Measurements from ENCODE around the gene ATXN1L.

Gene ATXN1L

DNA sequence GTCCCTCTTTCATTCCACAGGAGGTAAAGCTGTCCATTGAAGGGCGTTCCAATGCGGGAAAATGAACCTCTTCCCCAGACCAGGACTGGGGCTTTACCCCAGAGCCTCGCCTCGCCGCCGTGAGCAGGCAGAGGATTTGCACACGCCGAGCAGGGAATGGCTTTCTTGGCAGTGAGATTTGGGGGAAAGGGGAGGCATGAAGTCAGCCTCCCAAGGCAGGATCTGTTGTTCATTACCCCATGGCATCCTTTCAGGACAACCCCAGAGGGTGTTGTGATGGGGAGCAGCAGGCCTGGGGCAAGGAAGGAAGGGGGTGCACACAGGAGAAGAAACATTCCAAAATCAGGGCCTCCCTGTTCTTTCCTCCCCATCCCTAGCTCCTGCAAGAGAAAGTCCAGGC lies 6.0 kb downstream of the ATXN1L start:
- peaks cover 4 to 9% (median 7%) of the 10 kb centered on the region in 4 experiments for H3K4me1 ChIP-seq (ENCODE audit: control extremely low read depth in 1 of 4, control insufficient read depth in 4 of 4, insufficient read depth in 4 of 4, low read length in 3 of 4)
- H3K4me3 ChIP-seq (ENCODE audit: control insufficient read depth in 1 of 7, extremely low read depth in 1 of 7, insufficient read depth in 4 of 7, low read depth in 2 of 7, low read length in 6 of 7), result no peak overlapping the region
- no peak overlapping the region for H3K27ac ChIP-seq (ENCODE audit: insufficient read depth in 1 of 2, low read depth in 1 of 2, low read length in 2 of 2, poor library complexity in 1 of 2, severe bottlenecking in 2 of 2)
- CTCF ChIA-PET, result interaction anchor here (1.1 to 2.5 kb wide), 2 partner anchors 30 to 110 kb away, joined by 3 to 16 read pairs; no protein-coding TSS in a partner anchor
- no peaks in the 10 kb centered on the region for H3K9me3 ChIP-seq (ENCODE audit: control extremely low read depth in 1 of 5, control insufficient read depth in 4 of 5, insufficient read depth in 2 of 5, low read depth in 1 of 5, low read length in 4 of 5)
- no peaks in the 10 kb centered on the region for H3K27me3 ChIP-seq (replicated peaks in 2 of 5; ENCODE audit: control insufficient read depth in 4 of 5, insufficient read depth in 5 of 5, low read length in 4 of 5)
- DNase-seq, result no peak
- H3K36me3 ChIP-seq (ENCODE audit: control insufficient read depth in 4 of 4, insufficient read depth in 4 of 4, low read length in 3 of 4), result peaks cover 7 to 63% (median 59%) of the 10 kb centered on the region in 4 experiments
- POLR2A ChIA-PET, result no interaction called here
- 97% methylated on average over 4 of the region's 8 CpGs for WGBS (ENCODE audit: insufficient coverage)

DNA sequence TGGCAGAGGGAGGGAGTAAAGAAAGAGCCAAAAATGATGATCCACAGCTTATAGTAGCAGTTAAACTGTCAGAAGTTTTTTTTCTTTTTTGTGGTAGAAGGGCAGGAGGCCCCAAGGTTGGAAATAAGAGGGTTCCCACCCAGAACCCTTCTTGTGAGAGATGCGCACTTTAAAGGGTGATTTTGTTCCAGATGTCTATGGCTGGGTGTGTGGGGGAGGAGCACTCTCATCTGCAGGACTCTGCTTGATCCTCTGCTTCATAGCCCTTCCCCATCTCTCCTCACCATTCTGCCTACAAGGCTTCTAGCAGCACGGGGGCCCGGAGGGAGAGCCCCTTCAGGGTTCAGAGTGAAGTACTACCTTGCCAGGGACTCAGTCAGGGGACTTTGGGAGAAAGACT lies 6.4 kb downstream of the ATXN1L start:
- Histone ChIP-seq H3K36me3 (ENCODE audit: control insufficient read depth in 4 of 4, insufficient read depth in 4 of 4, low read length in 3 of 4) (peaks cover 7 to 64% (median 59%) of the 10 kb centered on the region in 4 experiments), H3K27me3 (replicated peaks in 2 of 5; ENCODE audit: control insufficient read depth in 4 of 5, insufficient read depth in 5 of 5, low read length in 4 of 5) (no peaks in the 10 kb centered on the region), H3K4me1 (ENCODE audit: control extremely low read depth in 1 of 4, control insufficient read depth in 4 of 4, insufficient read depth in 4 of 4, low read length in 3 of 4) (peaks cover under 1 to 5% (median 3%) of the 10 kb centered on the region in 4 experiments), H3K9me3 (ENCODE audit: control extremely low read depth in 1 of 5, control insufficient read depth in 4 of 5, insufficient read depth in 2 of 5, low read depth in 1 of 5, low read length in 4 of 5) (no peaks in the 10 kb centered on the region), H3K4me3 (ENCODE audit: control insufficient read depth in 1 of 7, extremely low read depth in 1 of 7, insufficient read depth in 4 of 7, low read depth in 2 of 7, low read length in 6 of 7) (no peak overlapping the region), H3K27ac (ENCODE audit: insufficient read depth in 1 of 2, low read depth in 1 of 2, low read length in 2 of 2, poor library complexity in 1 of 2, severe bottlenecking in 2 of 2) (no peak overlapping the region)
- POLR2A ChIA-PET, result no interaction called here
- CTCF ChIA-PET, result interaction anchor here (1.1 to 2.5 kb wide), 3 partner anchors 30 to 109 kb away, joined by 3 to 16 read pairs (median 3); no protein-coding TSS in a partner anchor
- 90% methylated on average over 2 of the region's 3 CpGs for WGBS (ENCODE audit: insufficient coverage)
- no peak for DNase-seq

DNA sequence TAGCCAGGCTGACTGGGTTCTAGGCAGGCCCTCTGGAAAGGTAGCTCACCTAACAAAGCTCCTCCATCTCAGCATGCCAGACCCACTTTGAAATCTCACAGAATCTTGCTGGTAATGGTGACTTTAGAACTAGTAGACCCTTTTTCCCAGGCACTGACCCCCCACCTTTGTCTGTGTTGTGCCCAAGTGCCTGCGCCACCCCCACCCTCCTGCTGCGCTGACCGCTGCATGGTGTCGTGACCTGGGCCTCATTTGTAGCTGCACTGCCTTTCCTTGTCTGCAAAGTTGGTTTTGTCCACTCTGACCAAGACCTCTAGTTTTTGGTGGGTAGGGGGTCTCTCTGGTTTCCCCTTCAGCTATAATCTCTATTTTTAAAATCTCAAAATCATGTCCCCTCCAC lies 6.8 kb downstream of the ATXN1L start:
- H3K36me3 ChIP-seq (ENCODE audit: control insufficient read depth in 4 of 4, insufficient read depth in 4 of 4, low read length in 3 of 4), result peaks cover 7 to 68% (median 61%) of the 10 kb centered on the region in 4 experiments
- WGBS (ENCODE audit: insufficient coverage), result 100% methylated on average over 2 of the region's 4 CpGs
- DNase-seq, result no peak
- CTCF ChIA-PET, result interaction anchor here (0.8 to 2.5 kb wide), 4 partner anchors 10 to 33 kb away, joined by 3 to 16 read pairs (median 4); no protein-coding TSS in a partner anchor
- POLR2A ChIA-PET, result no interaction called here
- no peaks in the 10 kb centered on the region for H3K9me3 ChIP-seq (ENCODE audit: control extremely low read depth in 1 of 5, control insufficient read depth in 4 of 5, insufficient read depth in 2 of 5, low read depth in 1 of 5, low read length in 4 of 5)
- no peak overlapping the region for H3K4me3 ChIP-seq (ENCODE audit: control insufficient read depth in 1 of 7, extremely low read depth in 1 of 7, insufficient read depth in 4 of 7, low read depth in 2 of 7, low read length in 6 of 7)
- peaks cover 0 to 1% (median under 1%) of the 10 kb centered on the region in 4 experiments for H3K4me1 ChIP-seq (ENCODE audit: control extremely low read depth in 1 of 4, control insufficient read depth in 4 of 4, insufficient read depth in 4 of 4, low read length in 3 of 4)
- H3K27ac ChIP-seq (ENCODE audit: insufficient read depth in 1 of 2, low read depth in 1 of 2, low read length in 2 of 2, poor library complexity in 1 of 2, severe bottlenecking in 2 of 2), result no peak overlapping the region
- H3K27me3 ChIP-seq (replicated peaks in 2 of 5; ENCODE audit: control insufficient read depth in 4 of 5, insufficient read depth in 5 of 5, low read length in 4 of 5), result no peaks in the 10 kb centered on the region

DNA sequence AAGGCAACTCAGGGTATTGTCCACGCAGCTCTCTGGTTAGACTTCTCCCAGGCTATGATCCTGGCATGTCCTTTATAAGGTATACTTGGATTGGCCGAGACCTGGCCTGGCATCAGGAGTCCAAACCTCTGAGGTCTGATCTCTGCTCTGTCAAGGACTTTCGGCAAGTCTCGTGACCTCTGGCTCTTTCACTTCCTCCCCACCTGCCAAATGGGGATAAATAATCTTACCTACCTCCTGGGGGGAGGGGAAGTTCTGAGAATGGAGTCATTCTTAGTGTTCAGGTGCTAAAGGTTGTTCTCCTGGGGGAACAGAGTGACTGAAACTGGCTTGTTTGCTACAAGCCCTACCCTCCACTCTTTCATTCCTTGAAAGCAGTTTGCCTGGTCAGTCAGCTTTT lies 7.6 kb downstream of the ATXN1L start:
- DNase-seq, result no peak
- Histone ChIP-seq H3K36me3 (ENCODE audit: control insufficient read depth in 4 of 4, insufficient read depth in 4 of 4, low read length in 3 of 4) (peaks cover 7 to 67% (median 60%) of the 10 kb centered on the region in 4 experiments), H3K4me1 (ENCODE audit: control extremely low read depth in 1 of 4, control insufficient read depth in 4 of 4, insufficient read depth in 4 of 4, low read length in 3 of 4) (no peaks in the 10 kb centered on the region), H3K27me3 (replicated peaks in 2 of 5; ENCODE audit: control insufficient read depth in 4 of 5, insufficient read depth in 5 of 5, low read length in 4 of 5) (no peaks in the 10 kb centered on the region), H3K4me3 (ENCODE audit: control insufficient read depth in 1 of 7, extremely low read depth in 1 of 7, insufficient read depth in 4 of 7, low read depth in 2 of 7, low read length in 6 of 7) (no peak overlapping the region), H3K9me3 (ENCODE audit: control extremely low read depth in 1 of 5, control insufficient read depth in 4 of 5, insufficient read depth in 2 of 5, low read depth in 1 of 5, low read length in 4 of 5) (no peaks in the 10 kb centered on the region), H3K27ac (ENCODE audit: insufficient read depth in 1 of 2, low read depth in 1 of 2, low read length in 2 of 2, poor library complexity in 1 of 2, severe bottlenecking in 2 of 2) (no peak overlapping the region)
- ChIA-PET CTCF (interaction anchor here (0.8 to 2.5 kb wide), 4 partner anchors 9 to 32 kb away, joined by 3 to 16 read pairs (median 4); no protein-coding TSS in a partner anchor), POLR2A (no interaction called here)
- 100% methylated on average over 2 of the region's 4 CpGs for WGBS (ENCODE audit: insufficient coverage)

DNA sequence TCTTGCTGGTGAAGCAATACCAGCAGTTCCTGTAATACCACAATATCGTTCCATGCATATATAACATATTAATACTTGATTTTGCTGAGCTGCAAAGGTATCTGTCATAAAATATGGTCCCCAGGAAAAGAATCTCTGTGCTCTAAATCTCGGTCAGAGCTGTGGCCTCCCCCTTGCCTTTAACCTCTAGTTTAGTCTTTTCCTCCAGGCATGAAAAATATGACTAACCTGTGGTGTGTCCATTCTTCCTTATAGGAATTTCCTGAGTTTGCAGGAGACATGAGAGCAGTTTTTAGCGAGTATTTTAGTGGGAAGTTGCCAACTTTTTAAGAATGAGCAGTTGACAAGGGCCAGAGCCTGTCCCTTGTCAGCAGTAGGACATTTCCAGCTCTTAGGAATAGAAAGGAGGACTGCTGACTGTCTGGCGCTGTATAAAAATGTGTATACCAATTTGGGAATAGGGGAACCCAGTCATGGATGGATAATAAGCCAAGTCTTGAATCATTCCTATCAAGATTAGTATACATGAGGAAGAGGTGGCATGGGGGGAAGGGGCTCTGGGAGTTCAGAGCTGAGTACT lies 8.7 kb downstream of the ATXN1L start:
- CTCF ChIA-PET, result interaction anchor here (1.2 kb wide), 1 partner anchor 29 kb away, joined by 6 read pairs; the partner anchor contains the start of gene ZNF821
- no peaks in the 10 kb centered on the region for H3K4me1 ChIP-seq (ENCODE audit: control extremely low read depth in 1 of 4, control insufficient read depth in 4 of 4, insufficient read depth in 4 of 4, low read length in 3 of 4)
- POLR2A ChIA-PET, result no interaction called here
- H3K36me3 ChIP-seq (ENCODE audit: control insufficient read depth in 4 of 4, insufficient read depth in 4 of 4, low read length in 3 of 4), result peaks cover 7 to 61% (median 58%) of the 10 kb centered on the region in 4 experiments
- 100% methylated on average over 3 of the region's 4 CpGs for WGBS (ENCODE audit: insufficient coverage)
- H3K27me3 ChIP-seq (replicated peaks in 2 of 5; ENCODE audit: control insufficient read depth in 4 of 5, insufficient read depth in 5 of 5, low read length in 4 of 5), result no peaks in the 10 kb centered on the region
- no peak for DNase-seq
- no peak overlapping the region for H3K27ac ChIP-seq (ENCODE audit: insufficient read depth in 1 of 2, low read depth in 1 of 2, low read length in 2 of 2, poor library complexity in 1 of 2, severe bottlenecking in 2 of 2)
- H3K4me3 ChIP-seq (ENCODE audit: control insufficient read depth in 1 of 7, extremely low read depth in 1 of 7, insufficient read depth in 4 of 7, low read depth in 2 of 7, low read length in 6 of 7), result no peak overlapping the region
- H3K9me3 ChIP-seq (ENCODE audit: control extremely low read depth in 1 of 5, control insufficient read depth in 4 of 5, insufficient read depth in 2 of 5, low read depth in 1 of 5, low read length in 4 of 5), result no peaks in the 10 kb centered on the region

DNA sequence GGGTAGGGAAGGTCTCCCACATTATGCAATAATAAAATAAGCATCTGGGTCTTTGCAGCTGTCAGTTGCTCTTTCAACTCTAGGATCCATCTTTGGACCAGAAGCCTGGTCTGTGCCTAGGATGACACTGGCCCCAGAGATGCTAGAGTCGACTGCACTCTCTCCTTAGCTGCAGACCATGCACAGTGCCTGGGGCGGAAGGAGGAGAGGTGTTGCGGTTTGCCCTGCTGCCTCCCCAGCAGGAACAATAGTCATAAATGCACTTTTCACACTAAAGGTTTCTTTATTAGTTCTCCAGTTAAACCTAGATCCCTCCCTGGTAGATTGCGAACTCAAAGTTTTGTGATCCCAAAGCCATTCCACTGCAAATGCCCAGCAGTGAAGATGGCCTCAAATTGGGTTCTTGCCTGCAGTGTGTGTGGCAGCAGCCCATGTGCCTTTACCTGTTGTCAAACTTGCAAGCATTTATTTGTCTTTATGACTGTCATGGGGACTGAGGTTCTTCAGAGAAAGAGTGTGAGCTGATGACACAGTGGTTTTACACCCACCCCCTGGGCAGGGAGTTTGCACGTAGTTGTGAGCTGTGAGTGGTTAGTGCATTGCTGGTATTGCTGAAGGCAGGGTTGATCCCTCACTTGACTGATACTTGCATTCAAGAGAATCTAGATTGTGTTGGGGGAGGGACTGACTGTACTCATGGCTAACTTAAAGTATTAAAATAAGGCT lies 10.3 kb downstream of the ATXN1L start:
- DNase-seq, result no peak
- Histone ChIP-seq H3K9me3 (ENCODE audit: control extremely low read depth in 1 of 5, control insufficient read depth in 4 of 5, insufficient read depth in 2 of 5, low read depth in 1 of 5, low read length in 4 of 5) (no peaks in the 10 kb centered on the region), H3K36me3 (ENCODE audit: control insufficient read depth in 4 of 4, insufficient read depth in 4 of 4, low read length in 3 of 4) (peaks cover 5 to 56% (median 50%) of the 10 kb centered on the region in 4 experiments), H3K27ac (ENCODE audit: insufficient read depth in 1 of 2, low read depth in 1 of 2, low read length in 2 of 2, poor library complexity in 1 of 2, severe bottlenecking in 2 of 2) (no peak overlapping the region), H3K27me3 (replicated peaks in 2 of 5; ENCODE audit: control insufficient read depth in 4 of 5, insufficient read depth in 5 of 5, low read length in 4 of 5) (no peaks in the 10 kb centered on the region), H3K4me3 (ENCODE audit: control insufficient read depth in 1 of 7, extremely low read depth in 1 of 7, insufficient read depth in 4 of 7, low read depth in 2 of 7, low read length in 6 of 7) (no peak overlapping the region), H3K4me1 (ENCODE audit: control extremely low read depth in 1 of 4, control insufficient read depth in 4 of 4, insufficient read depth in 4 of 4, low read length in 3 of 4) (no peaks in the 10 kb centered on the region)
- POLR2A ChIA-PET, result interaction anchor here (0.6 kb wide), 1 partner anchor 30 kb away, joined by 3 read pairs; no protein-coding TSS in a partner anchor
- WGBS (ENCODE audit: insufficient coverage), result 96% methylated on average over 4 of the region's 5 CpGs
- CTCF ChIA-PET, result interaction anchor here (1.2 kb wide), 1 partner anchor 10 kb away, joined by 4 read pairs; no protein-coding TSS in a partner anchor
